Astrocyte of the cerebellum (primary cell): ENCODE results near the gene TSPAN12.

Experiments
- DNase-seq: peaks from one replicate; pipeline ENCODE4 v3.0.0-alpha.2; 2011; ENCODE audit warnings: low read depth
- H3K4me3 ChIP-seq: 2 replicates; pipeline ENCODE4 v1.5.1; 2011; ENCODE audit warnings: mild to moderate bottlenecking, low read depth, low read length, moderate library complexity
- in situ Hi-C: cut with HindIII; loops from 2 replicates; pipeline ENCODE4 v1.10.0; 2017; ENCODE audit warnings: low sequenced_read_pairs
- TF ChIP-seq, protein P1 (sequence below): IDR thresholded peaks from 2 replicates; pipeline ENCODE4 v1.5.1; 2012; ENCODE audit warnings: low read length, low read depth, moderate library complexity, mild to moderate bottlenecking; ENCODE audit errors: missing control alignments

Gene TSPAN12

DNA sequence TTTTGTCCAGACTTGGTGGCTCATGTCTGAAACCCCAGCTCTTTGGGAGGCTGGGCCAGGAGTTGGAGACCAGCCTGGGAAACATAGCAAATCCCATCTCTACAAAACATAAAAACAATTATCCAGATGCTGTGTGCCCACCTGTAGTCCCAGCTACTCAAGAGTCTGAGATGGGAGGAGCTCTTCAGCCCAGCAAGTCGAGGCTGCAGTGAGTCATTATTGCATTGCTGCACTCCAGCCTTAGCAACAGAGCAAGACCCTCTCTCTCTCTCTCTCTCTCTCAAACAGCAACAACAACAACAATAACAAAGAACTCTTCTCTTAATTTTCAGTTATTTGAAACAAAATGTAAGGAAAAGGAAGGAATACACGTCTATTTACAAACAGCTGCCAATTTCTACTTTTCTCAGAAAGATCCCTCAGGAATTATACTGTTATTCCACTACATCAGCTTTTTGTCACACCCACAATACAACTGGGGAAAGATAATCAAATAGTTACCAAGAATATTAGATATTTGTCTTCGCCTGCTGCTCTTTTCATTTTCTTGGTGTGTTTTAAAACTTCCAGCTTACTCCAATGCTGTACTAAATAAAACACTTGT is 5.1 kb upstream of the TSPAN12 start:
- in situ Hi-C loops: no loop called here
- DNase-seq: no peak
- TF ChIP-seq, protein P1, sequence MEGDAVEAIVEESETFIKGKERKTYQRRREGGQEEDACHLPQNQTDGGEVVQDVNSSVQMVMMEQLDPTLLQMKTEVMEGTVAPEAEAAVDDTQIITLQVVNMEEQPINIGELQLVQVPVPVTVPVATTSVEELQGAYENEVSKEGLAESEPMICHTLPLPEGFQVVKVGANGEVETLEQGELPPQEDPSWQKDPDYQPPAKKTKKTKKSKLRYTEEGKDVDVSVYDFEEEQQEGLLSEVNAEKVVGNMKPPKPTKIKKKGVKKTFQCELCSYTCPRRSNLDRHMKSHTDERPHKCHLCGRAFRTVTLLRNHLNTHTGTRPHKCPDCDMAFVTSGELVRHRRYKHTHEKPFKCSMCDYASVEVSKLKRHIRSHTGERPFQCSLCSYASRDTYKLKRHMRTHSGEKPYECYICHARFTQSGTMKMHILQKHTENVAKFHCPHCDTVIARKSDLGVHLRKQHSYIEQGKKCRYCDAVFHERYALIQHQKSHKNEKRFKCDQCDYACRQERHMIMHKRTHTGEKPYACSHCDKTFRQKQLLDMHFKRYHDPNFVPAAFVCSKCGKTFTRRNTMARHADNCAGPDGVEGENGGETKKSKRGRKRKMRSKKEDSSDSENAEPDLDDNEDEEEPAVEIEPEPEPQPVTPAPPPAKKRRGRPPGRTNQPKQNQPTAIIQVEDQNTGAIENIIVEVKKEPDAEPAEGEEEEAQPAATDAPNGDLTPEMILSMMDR: no peak
- no peak overlapping the region for H3K4me3 ChIP-seq

GRCh38 chr7:120860156-120860555 is 2.2 kb upstream of the TSPAN12 start:
- no peak overlapping the region for H3K4me3 ChIP-seq
- TF ChIP-seq, protein P1: no peak
- no peak for DNase-seq
- in situ Hi-C loops: no loop called here

- in situ Hi-C loops: no loop called here
- H3K4me3 ChIP-seq: no peak overlapping the region
- no peak for DNase-seq
- TF ChIP-seq, protein P1: no peak
Observed at GRCh38 chr7:120859459-120859858, 1.5 kb upstream of the TSPAN12 start.

GRCh38 chr7:120856621-120857352 is 1.2 kb downstream of the TSPAN12 start:
- H3K4me3 ChIP-seq: peak overlapping the region; percentile 72
- no peak for DNase-seq
- in situ Hi-C loops: no loop called here
- TF ChIP-seq, protein P1: no peak

DNA sequence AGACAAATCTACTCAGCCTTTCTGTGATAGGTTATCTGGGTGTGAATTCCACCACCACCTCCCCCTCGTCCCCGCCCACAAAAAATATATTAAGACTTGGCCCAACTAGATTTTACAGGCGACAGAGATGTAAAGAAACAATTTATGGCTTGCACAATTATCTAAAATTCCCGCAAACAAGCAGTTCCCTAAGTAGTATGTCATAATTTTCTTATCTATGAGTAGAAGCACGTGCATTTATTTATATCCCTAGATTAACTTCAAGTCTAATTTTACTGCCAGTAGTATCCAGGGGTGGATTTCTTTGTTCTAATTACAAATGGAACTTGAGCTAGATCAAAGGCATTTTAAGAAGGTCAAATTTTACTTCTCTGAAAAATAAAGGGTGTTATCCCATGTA is 1.7 kb downstream of the TSPAN12 start:
- no peak overlapping the region for H3K4me3 ChIP-seq
- no peak for DNase-seq
- TF ChIP-seq, protein P1: no peak
- in situ Hi-C loops: no loop called here

DNA sequence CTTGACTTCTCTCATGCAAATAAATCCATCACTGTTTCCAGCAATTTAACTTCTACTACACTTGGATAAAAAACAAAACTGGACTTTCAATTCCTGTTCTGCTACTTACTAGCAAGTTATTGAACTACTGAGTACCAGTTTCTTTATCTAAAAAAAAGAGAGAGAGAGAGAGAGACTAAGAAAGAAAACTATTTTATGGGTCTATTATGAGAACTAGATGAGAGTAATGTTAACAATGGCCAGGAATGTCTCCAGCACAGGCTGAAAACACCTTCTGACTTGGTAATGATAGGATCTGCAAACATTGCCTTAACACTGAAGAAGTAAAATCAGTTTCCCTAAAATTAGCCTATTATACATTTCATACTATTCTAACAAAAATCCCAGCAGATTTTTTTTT is 5.2 kb downstream of the TSPAN12 start:
- DNase-seq: no peak
- in situ Hi-C loops: no loop called here
- H3K4me3 ChIP-seq: no peak overlapping the region
- TF ChIP-seq, protein P1: no peak
